Osteoblast (primary cell): ENCODE measurements around the gene PTGER1. TPM values are rescaled to one million over a fixed set of nuclear protein-coding genes. Genes with fewer than 3 reads are reported as not detected.

Experiments used
- DNase-seq: peaks from one replicate; pipeline ENCODE4 v3.0.0; 2011; ENCODE audit warnings: low spot score, mixed read lengths; ENCODE audit not compliant: insufficient read length; ENCODE audit errors: missing footprints
- H2AFZ ChIP-seq: 2 replicates; pipeline ENCODE4 v1.6.0; 2011; ENCODE audit warnings: mild to moderate bottlenecking, low read length
- H3K27ac ChIP-seq: 2 replicates; pipeline ENCODE4 v1.5.1; 2011; ENCODE audit warnings: mild to moderate bottlenecking, low read depth, low read length, moderate library complexity
- H3K27me3 ChIP-seq: 2 replicates; pipeline ENCODE4 v1.6.0; 2012; ENCODE audit warnings: mild to moderate bottlenecking, control low read depth, inconsistent platforms, low read length, moderate library complexity; ENCODE audit not compliant: insufficient read depth
- H3K36me3 ChIP-seq: 2 replicates; pipeline ENCODE4 v1.5.1; 2011; ENCODE audit warnings: mild to moderate bottlenecking, low read length, control low read depth, moderate library complexity; ENCODE audit not compliant: insufficient read depth
- H3K4me1 ChIP-seq: 2 replicates; pipeline ENCODE4 v1.5.1; 2011; ENCODE audit warnings: mild to moderate bottlenecking, low read length, control low read depth, moderate library complexity; ENCODE audit not compliant: insufficient read depth
- H3K4me2 ChIP-seq: 2 replicates; pipeline ENCODE4 v1.6.0; 2011; ENCODE audit warnings: mild to moderate bottlenecking, low read length; ENCODE audit not compliant: insufficient read depth
- H3K4me3 ChIP-seq: fragments of 200-600 bp; sonication (generic); 3 replicates; pipeline ENCODE4 v1.5.1; 2012; ENCODE audit warnings: mild to moderate bottlenecking, low read length, inconsistent platforms; ENCODE audit not compliant: insufficient read depth
- H3K79me2 ChIP-seq: 2 replicates; pipeline ENCODE4 v1.6.0; 2012; ENCODE audit warnings: mild to moderate bottlenecking, low read length, control low read depth, inconsistent platforms; ENCODE audit not compliant: insufficient read depth
- H3K9me3 ChIP-seq: 2 replicates; pipeline ENCODE4 v1.5.1; 2011; ENCODE audit warnings: low read depth, low read length, control low read depth
- H4K20me1 ChIP-seq: 2 replicates; pipeline ENCODE4 v1.6.0; 2012; ENCODE audit warnings: mild to moderate bottlenecking, low read length, control low read depth; ENCODE audit not compliant: insufficient read depth
- CTCF ChIP-seq: IDR thresholded peaks from 2 replicates; pipeline ENCODE4 v1.5.1; 2011; ENCODE audit warnings: mild to moderate bottlenecking, low read depth, low read length, moderate library complexity; ENCODE audit errors: extremely low read depth
- total RNA-seq: library from RNA; depleted of rRNA; stranded (reverse); fragments of >200 nt; gene quantifications from 2 replicates; pipeline ENCODE4 v1.2.3, GENCODE V29; 2012

Gene PTGER1
- total RNA-seq, 1 donor, result 0.72 TPM

- Histone ChIP-seq H3K79me2 (peaks cover 40% of the 10 kb centered on the region), H3K27ac (peak within 1 kb of the TSS; percentile 94), H3K4me1 (peaks cover 34% of the 10 kb centered on the region), H3K4me3 (peak within 1 kb of the TSS; percentile 93), H3K9me3 (no peaks in the 10 kb centered on the region), H3K36me3 (peaks cover 27% of the 10 kb centered on the region), H2AFZ (peak within 1 kb of the TSS; percentile 91), H3K27me3 (no peaks in the 10 kb centered on the region), H3K4me2 (peak within 1 kb of the TSS; percentile 92), H4K20me1 (peaks cover 29% of the 10 kb centered on the region)
- DNase-seq, result peak; percentile 99
- TF ChIP-seq CTCF, result no peak
These were observed 42.8 kb upstream of the PTGER1 start, which contains the start of gene DNAJB1 for GRCh38 chr19:14517840-14518505. DNAJB1 (minus strand) TSS chr19:14518397; CDS start chr19:14518349, 48 bp downstream.

GRCh38 chr19:14517446-14517839 lies 42.3 kb upstream of the PTGER1 start:
- Histone ChIP-seq H3K79me2 (peaks cover 40% of the 10 kb centered on the region), H3K9me3 (no peaks in the 10 kb centered on the region), H3K4me2 (peak overlapping the region; percentile 92), H3K27ac (peak overlapping the region; percentile 2), H2AFZ (no peak overlapping the region), H3K36me3 (peaks cover 27% of the 10 kb centered on the region), H3K4me1 (peaks cover 30% of the 10 kb centered on the region), H3K4me3 (peak overlapping the region; percentile 93), H4K20me1 (peaks cover 29% of the 10 kb centered on the region), H3K27me3 (no peaks in the 10 kb centered on the region)
- no peak for DNase-seq
- no peak for TF ChIP-seq CTCF

- no peaks in the 10 kb centered on the region for H3K9me3 ChIP-seq
- peak overlapping the region; percentile 2 for H3K27ac ChIP-seq
- peaks cover 27% of the 10 kb centered on the region for H3K36me3 ChIP-seq
- H2AFZ ChIP-seq, result no peak overlapping the region
- peak overlapping the region; percentile 93 for H3K4me3 ChIP-seq
- H3K4me1 ChIP-seq, result peaks cover 29% of the 10 kb centered on the region
- no peaks in the 10 kb centered on the region for H3K27me3 ChIP-seq
- H4K20me1 ChIP-seq, result peaks cover 29% of the 10 kb centered on the region
- peak; percentile 57 for DNase-seq
- no peak for TF ChIP-seq CTCF
- peak overlapping the region; percentile 92 for H3K4me2 ChIP-seq
- H3K79me2 ChIP-seq, result peaks cover 40% of the 10 kb centered on the region
These were observed 41.7 kb upstream of the PTGER1 start for GRCh38 chr19:14516746-14517438.

- H3K4me1 ChIP-seq, result peaks cover 33% of the 10 kb centered on the region
- H3K9me3 ChIP-seq, result no peaks in the 10 kb centered on the region
- peak overlapping the region; percentile 92 for H3K4me2 ChIP-seq
- peak overlapping the region; percentile 93 for H3K4me3 ChIP-seq
- H4K20me1 ChIP-seq, result peaks cover 29% of the 10 kb centered on the region
- DNase-seq, result peak; percentile 86
- H3K27ac ChIP-seq, result no peak overlapping the region
- H3K27me3 ChIP-seq, result no peaks in the 10 kb centered on the region
- peaks cover 27% of the 10 kb centered on the region for H3K36me3 ChIP-seq
- no peak for TF ChIP-seq CTCF
- H3K79me2 ChIP-seq, result peaks cover 40% of the 10 kb centered on the region
- no peak overlapping the region for H2AFZ ChIP-seq
These were observed 40.9 kb upstream of the PTGER1 start for GRCh38 chr19:14516048-14516534.
